Activated CD8-positive, alpha-beta T cell treated with anti-CD3 and anti-CD28 coated beads, Interleukin-2, amount 10 ng/mL, durations not matched to agents 7 days and 5 days (primary cell): ENCODE data around the gene FAM135A. TPM values are rescaled to one million over a fixed set of nuclear protein-coding genes. Genes with fewer than 3 reads are reported as not detected.

Experiments used
- ATAC-seq: fragments of 150-1000 bp; cut with Tn5 transposase; one replicate; pipeline ENCODE4 v1.10.0; 2021; ENCODE audit warnings: moderate library complexity
- CTCF ChIA-PET: fragments of 350-600 bp; sonication (Branson Sonifier 250); formaldehyde crosslinking; loops from one replicate; lab custom pipeline; 2021; ENCODE audit warnings: antibody characterized with exemption; lab: Charles Lee
- POLR2A ChIA-PET: fragments of 350-600 bp; sonication (Branson Sonifier 250); formaldehyde crosslinking; loops from one replicate; lab custom pipeline; 2021; ENCODE audit warnings: antibody characterized with exemption; lab: Charles Lee
- DNase-seq: peaks from one replicate; pipeline ENCODE4 v3.0.0-alpha.2; 2020
- H3K27ac Mint-ChIP-seq: one replicate; pipeline ENCODE4 v1.8.0; 2021; ENCODE audit warnings: mild to moderate bottlenecking, mixed read lengths
- H3K27me3 Mint-ChIP-seq: one replicate; pipeline ENCODE4 v1.8.0; 2021; ENCODE audit warnings: low read depth, mixed read lengths
- H3K36me3 Mint-ChIP-seq: one replicate; pipeline ENCODE4 v1.8.0; 2021; ENCODE audit warnings: low read depth, mixed read lengths
- H3K4me1 Mint-ChIP-seq: one replicate; pipeline ENCODE4 v1.8.0; 2021; ENCODE audit warnings: low read depth, mixed read lengths
- H3K4me3 Mint-ChIP-seq: one replicate; pipeline ENCODE4 v1.8.0; 2021; ENCODE audit warnings: mild to moderate bottlenecking, mixed read lengths
- H3K9me3 Mint-ChIP-seq: one replicate; pipeline ENCODE4 v1.8.0; 2022; ENCODE audit warnings: mixed read lengths; ENCODE audit not compliant: insufficient read depth
- total RNA-seq, 2 experiments: library from RNA; stranded (reverse); gene quantifications; one replicate each; pipeline ENCODE4 v1.2.3, GENCODE V29; 2021

Gene FAM135A
- total RNA-seq, 2 experiments from 2014 or later: 6.5 to 7.8 TPM

- no peak for ATAC-seq
These were observed 107.3 kb downstream of the FAM135A start for GRCh38 chr6:70520575-70520974.

GRCh38 chr6:70524721-70525286 is 111.5 kb downstream of the FAM135A start:
- no peak for DNase-seq
- ChIA-PET POLR2A (interaction anchor here (1.3 kb wide), 1 partner anchor 162 kb away, joined by 4 read pairs; no protein-coding TSS in a partner anchor), CTCF (interaction anchor here (1.5 to 5.5 kb wide), 3 partner anchors 161 to 359 kb away, joined by 4 to 51 read pairs (median 7); no protein-coding TSS in a partner anchor)
- Mint-ChIP-seq H3K4me3 (no peak overlapping the region), H3K27me3 (no peaks in the 10 kb centered on the region), H3K4me1 (no peaks in the 10 kb centered on the region), H3K36me3 (peaks cover 2% of the 10 kb centered on the region), H3K9me3 (no peaks in the 10 kb centered on the region), H3K27ac (no peak overlapping the region)
- no peak for ATAC-seq

More at GRCh38 chr6:70520575-70520974, 107.3 kb downstream of the FAM135A start:
- no peaks in the 10 kb centered on the region for H3K9me3 Mint-ChIP-seq
- H3K27ac Mint-ChIP-seq: no peak overlapping the region
- H3K4me1 Mint-ChIP-seq: peaks cover 7% of the 10 kb centered on the region
- CTCF ChIA-PET: interaction anchor here (0.7 to 5.5 kb wide), 16 partner anchors 11 to 437 kb away, joined by 3 to 51 read pairs (median 4); no protein-coding TSS in a partner anchor
- H3K36me3 Mint-ChIP-seq: peaks cover 2% of the 10 kb centered on the region
- peak; percentile 33 for DNase-seq
- POLR2A ChIA-PET: no interaction called here
- no peaks in the 10 kb centered on the region for H3K27me3 Mint-ChIP-seq
- no peak overlapping the region for H3K4me3 Mint-ChIP-seq

- ChIA-PET CTCF (no interaction called here), POLR2A (no interaction called here)
- no peak for DNase-seq
- no peaks in the 10 kb centered on the region for H3K9me3 Mint-ChIP-seq
- H3K36me3 Mint-ChIP-seq: peaks cover 2% of the 10 kb centered on the region
- ATAC-seq: no peak
- H3K4me1 Mint-ChIP-seq: no peaks in the 10 kb centered on the region
- no peak overlapping the region for H3K4me3 Mint-ChIP-seq
- H3K27me3 Mint-ChIP-seq: no peaks in the 10 kb centered on the region
- H3K27ac Mint-ChIP-seq: no peak overlapping the region
These were observed 113.9 kb downstream of the FAM135A start for GRCh38 chr6:70527071-70527737.

- Mint-ChIP-seq H3K9me3 (no peaks in the 10 kb centered on the region), H3K27ac (no peak overlapping the region), H3K27me3 (no peaks in the 10 kb centered on the region), H3K4me3 (no peak overlapping the region), H3K36me3 (no peaks in the 10 kb centered on the region), H3K4me1 (no peaks in the 10 kb centered on the region)
- CTCF ChIA-PET: no interaction called here
- DNase-seq (no peak), ATAC-seq (no peak)
- POLR2A ChIA-PET: no interaction called here
These were observed 116.7 kb downstream of the FAM135A start for GRCh38 chr6:70530023-70530422.

- Mint-ChIP-seq H3K9me3 (no peaks in the 10 kb centered on the region), H3K27ac (no peak overlapping the region), H3K27me3 (no peaks in the 10 kb centered on the region), H3K4me1 (no peaks in the 10 kb centered on the region), H3K36me3 (no peaks in the 10 kb centered on the region), H3K4me3 (no peak overlapping the region)
- CTCF ChIA-PET: interaction anchor here (0.8 to 2.3 kb wide), 4 partner anchors 9 to 16 kb away, joined by 3 to 4 read pairs (median 3); no protein-coding TSS in a partner anchor
- ATAC-seq (no peak), DNase-seq (no peak)
- POLR2A ChIA-PET: no interaction called here
These were observed 117.8 kb downstream of the FAM135A start for GRCh38 chr6:70531133-70531532.

GRCh38 chr6:70537266-70537665 is 124.0 kb downstream of the FAM135A start:
- CTCF ChIA-PET: interaction anchor here (1.0 kb wide), 1 partner anchor 23 kb away, joined by 3 read pairs; no protein-coding TSS in a partner anchor
- ATAC-seq: no peak
- DNase-seq: no peak
- no peaks in the 10 kb centered on the region for H3K4me1 Mint-ChIP-seq
- no peak overlapping the region for H3K27ac Mint-ChIP-seq
- POLR2A ChIA-PET: no interaction called here
- no peaks in the 10 kb centered on the region for H3K9me3 Mint-ChIP-seq
- no peaks in the 10 kb centered on the region for H3K27me3 Mint-ChIP-seq
- no peaks in the 10 kb centered on the region for H3K36me3 Mint-ChIP-seq
- no peak overlapping the region for H3K4me3 Mint-ChIP-seq

GRCh38 chr6:70538376-70538775 is 125.1 kb downstream of the FAM135A start:
- ChIA-PET CTCF (no interaction called here), POLR2A (no interaction called here)
- Mint-ChIP-seq H3K4me1 (no peaks in the 10 kb centered on the region), H3K36me3 (no peaks in the 10 kb centered on the region), H3K9me3 (no peaks in the 10 kb centered on the region), H3K27ac (no peak overlapping the region), H3K4me3 (no peak overlapping the region), H3K27me3 (no peaks in the 10 kb centered on the region)
- ATAC-seq (no peak), DNase-seq (no peak)

- H3K4me1 Mint-ChIP-seq: no peaks in the 10 kb centered on the region
- DNase-seq: peak; percentile 41
- H3K27me3 Mint-ChIP-seq: no peaks in the 10 kb centered on the region
- no peaks in the 10 kb centered on the region for H3K9me3 Mint-ChIP-seq
- no peak overlapping the region for H3K27ac Mint-ChIP-seq
- POLR2A ChIA-PET: no interaction called here
- no peaks in the 10 kb centered on the region for H3K36me3 Mint-ChIP-seq
- CTCF ChIA-PET: interaction anchor here (0.7 to 5.1 kb wide), 11 partner anchors 9 to 301 kb away, joined by 3 to 53 read pairs (median 3); no protein-coding TSS in a partner anchor
- peak; percentile 57 for ATAC-seq
- no peak overlapping the region for H3K4me3 Mint-ChIP-seq
These were observed 134.0 kb downstream of the FAM135A start for GRCh38 chr6:70547313-70547712.

GRCh38 chr6:70547905-70548304 is 134.6 kb downstream of the FAM135A start:
- ChIA-PET CTCF (interaction anchor here (0.7 to 5.1 kb wide), 7 partner anchors 9 to 336 kb away, joined by 3 to 53 read pairs (median 4); no protein-coding TSS in a partner anchor), POLR2A (no interaction called here)
- Mint-ChIP-seq H3K27ac (no peak overlapping the region), H3K27me3 (no peaks in the 10 kb centered on the region), H3K9me3 (no peaks in the 10 kb centered on the region), H3K36me3 (no peaks in the 10 kb centered on the region), H3K4me3 (no peak overlapping the region), H3K4me1 (no peaks in the 10 kb centered on the region)
- DNase-seq: no peak
- no peak for ATAC-seq

- Mint-ChIP-seq H3K27me3 (peaks cover 2% of the 10 kb centered on the region), H3K4me1 (no peaks in the 10 kb centered on the region), H3K4me3 (no peak overlapping the region), H3K36me3 (no peaks in the 10 kb centered on the region), H3K27ac (no peak overlapping the region), H3K9me3 (no peaks in the 10 kb centered on the region)
- ATAC-seq: no peak
- DNase-seq: no peak
- CTCF ChIA-PET: interaction anchor here (1.4 to 5.1 kb wide), 3 partner anchors 9 to 335 kb away, joined by 4 to 53 read pairs (median 5); no protein-coding TSS in a partner anchor
- POLR2A ChIA-PET: no interaction called here
These were observed 136.0 kb downstream of the FAM135A start for GRCh38 chr6:70549327-70549726.

- Mint-ChIP-seq H3K4me1 (no peaks in the 10 kb centered on the region), H3K36me3 (no peaks in the 10 kb centered on the region), H3K27me3 (peaks cover 3% of the 10 kb centered on the region), H3K27ac (no peak overlapping the region), H3K4me3 (no peak overlapping the region), H3K9me3 (no peaks in the 10 kb centered on the region)
- CTCF ChIA-PET: interaction anchor here (1.5 kb wide), 1 partner anchor 135 kb away, joined by 4 read pairs; no protein-coding TSS in a partner anchor
- ATAC-seq: no peak
- DNase-seq: no peak
- POLR2A ChIA-PET: no interaction called here
These were observed 138.3 kb downstream of the FAM135A start for GRCh38 chr6:70551566-70551965.
